Measurements from ENCODE around the gene TMUB2.
"Not testable (repeated sequence)": the region's sequence is repeated elsewhere in the genome, so short reads cannot be mapped to it uniquely, and the experiment has no call there.

Gene TMUB2

GRCh38 chr17:44186307-44187130 is at the start of gene TMUB2:
TSS of gene TMUB2 (plus strand) at chr17:44186972. CDS start at chr17:44187709, 737 bp downstream.
- DNase-seq (ENCODE audit: low read depth), result peak; percentile 99

GRCh38 chr17:44137891-44138709 is 48.7 kb upstream of the TMUB2 start:
- DNase-seq (ENCODE audit: low read depth), result peak; percentile 27

GRCh38 chr17:44143921-44144320 is 42.9 kb upstream of the TMUB2 start:
- DNase-seq (ENCODE audit: low read depth), result not testable (repeated sequence)

GRCh38 chr17:44144966-44145739 is 41.6 kb upstream of the TMUB2 start:
- no peak for DNase-seq (ENCODE audit: low read depth)

- DNase-seq (ENCODE audit: low read depth), result no peak
Observed at GRCh38 chr17:44146375-44147346, 40.1 kb upstream of the TMUB2 start.

GRCh38 chr17:44147812-44148211 is 39.0 kb upstream of the TMUB2 start:
- DNase-seq (ENCODE audit: low read depth), result no peak

- DNase-seq (ENCODE audit: low read depth), result not testable (repeated sequence)
Observed at GRCh38 chr17:44149066-44149465, 37.7 kb upstream of the TMUB2 start.

GRCh38 chr17:44149750-44150329 is 36.9 kb upstream of the TMUB2 start:
- DNase-seq (ENCODE audit: low read depth), result no peak

- no peak for DNase-seq (ENCODE audit: low read depth)
Observed at GRCh38 chr17:44152875-44153274, 33.9 kb upstream of the TMUB2 start.

GRCh38 chr17:44155488-44155887 is 31.3 kb upstream of the TMUB2 start:
- no peak for DNase-seq (ENCODE audit: low read depth)

GRCh38 chr17:44159519-44160210 is 27.1 kb upstream of the TMUB2 start:
- peak; percentile 15 for DNase-seq (ENCODE audit: low read depth)

GRCh38 chr17:44164476-44164875 is 22.3 kb upstream of the TMUB2 start:
- DNase-seq (ENCODE audit: low read depth), result no peak

GRCh38 chr17:44167181-44167861 is 19.5 kb upstream of the TMUB2 start:
- no peak for DNase-seq (ENCODE audit: low read depth)

- no peak for DNase-seq (ENCODE audit: low read depth)
Observed at GRCh38 chr17:44170135-44170498, 16.7 kb upstream of the TMUB2 start.

- no peak for DNase-seq (ENCODE audit: low read depth)
Observed at GRCh38 chr17:44170499-44171201, 16.1 kb upstream of the TMUB2 start, which contains the start of gene ASB16. TSS of gene ASB16 (plus strand) at chr17:44170704. CDS start at chr17:44170790, 86 bp downstream.

GRCh38 chr17:44171931-44172455 is 14.8 kb upstream of the TMUB2 start:
- no peak for DNase-seq (ENCODE audit: low read depth)

GRCh38 chr17:44174427-44174826 is 12.3 kb upstream of the TMUB2 start:
- no peak for DNase-seq (ENCODE audit: low read depth)

- DNase-seq (ENCODE audit: low read depth), result no peak
Observed at GRCh38 chr17:44176257-44176656, 10.5 kb upstream of the TMUB2 start.

Data from activated T-cell treated with anti-CD3 and anti-CD28 coated beads for 1 hour (primary cell).